ENCODE measurements around the gene BBS5.

DNA sequence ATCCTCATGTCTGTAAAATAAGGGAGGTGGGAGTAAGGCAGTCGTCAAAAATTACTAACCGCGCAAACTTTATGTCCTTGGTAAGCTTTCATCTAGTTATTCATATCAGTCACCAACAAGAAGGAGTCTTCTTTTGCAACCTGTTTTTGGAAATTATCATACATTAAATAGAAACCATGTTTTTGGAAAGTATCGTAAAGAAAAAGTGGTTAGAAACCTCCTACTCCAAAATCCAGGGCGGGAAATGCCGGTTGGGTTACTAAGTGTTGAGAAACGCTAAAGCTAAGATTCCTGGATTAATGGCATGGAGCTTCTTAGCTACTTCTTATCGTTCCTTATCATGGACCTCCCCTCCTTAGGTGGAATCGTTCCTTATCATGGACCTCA lies 778 bp downstream of the BBS5 start:
- TF ChIP-seq STAT1 (IDR thresholded peaks at IDR 0.05; ENCODE audit: unreplicated experiment) (no peak), ZNF331 (CRISPR knock-in tag; IDR thresholded peaks at IDR 0.05; ENCODE audit: low read depth) (no peak), POLR2AphosphoS5 (IDR thresholded peaks at IDR 0.05; ENCODE audit: low read depth) (no peak), EZH2phosphoT487 (IDR thresholded peaks at IDR 0.05; ENCODE audit: unreplicated experiment) (no peak)
- TF ChIP-seq, protein P1, sequence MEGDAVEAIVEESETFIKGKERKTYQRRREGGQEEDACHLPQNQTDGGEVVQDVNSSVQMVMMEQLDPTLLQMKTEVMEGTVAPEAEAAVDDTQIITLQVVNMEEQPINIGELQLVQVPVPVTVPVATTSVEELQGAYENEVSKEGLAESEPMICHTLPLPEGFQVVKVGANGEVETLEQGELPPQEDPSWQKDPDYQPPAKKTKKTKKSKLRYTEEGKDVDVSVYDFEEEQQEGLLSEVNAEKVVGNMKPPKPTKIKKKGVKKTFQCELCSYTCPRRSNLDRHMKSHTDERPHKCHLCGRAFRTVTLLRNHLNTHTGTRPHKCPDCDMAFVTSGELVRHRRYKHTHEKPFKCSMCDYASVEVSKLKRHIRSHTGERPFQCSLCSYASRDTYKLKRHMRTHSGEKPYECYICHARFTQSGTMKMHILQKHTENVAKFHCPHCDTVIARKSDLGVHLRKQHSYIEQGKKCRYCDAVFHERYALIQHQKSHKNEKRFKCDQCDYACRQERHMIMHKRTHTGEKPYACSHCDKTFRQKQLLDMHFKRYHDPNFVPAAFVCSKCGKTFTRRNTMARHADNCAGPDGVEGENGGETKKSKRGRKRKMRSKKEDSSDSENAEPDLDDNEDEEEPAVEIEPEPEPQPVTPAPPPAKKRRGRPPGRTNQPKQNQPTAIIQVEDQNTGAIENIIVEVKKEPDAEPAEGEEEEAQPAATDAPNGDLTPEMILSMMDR (conservative IDR thresholded peaks at IDR 0.05; ENCODE audit: low read depth in 2 of 2), result no peak
- TF ChIP-seq, protein P2, sequence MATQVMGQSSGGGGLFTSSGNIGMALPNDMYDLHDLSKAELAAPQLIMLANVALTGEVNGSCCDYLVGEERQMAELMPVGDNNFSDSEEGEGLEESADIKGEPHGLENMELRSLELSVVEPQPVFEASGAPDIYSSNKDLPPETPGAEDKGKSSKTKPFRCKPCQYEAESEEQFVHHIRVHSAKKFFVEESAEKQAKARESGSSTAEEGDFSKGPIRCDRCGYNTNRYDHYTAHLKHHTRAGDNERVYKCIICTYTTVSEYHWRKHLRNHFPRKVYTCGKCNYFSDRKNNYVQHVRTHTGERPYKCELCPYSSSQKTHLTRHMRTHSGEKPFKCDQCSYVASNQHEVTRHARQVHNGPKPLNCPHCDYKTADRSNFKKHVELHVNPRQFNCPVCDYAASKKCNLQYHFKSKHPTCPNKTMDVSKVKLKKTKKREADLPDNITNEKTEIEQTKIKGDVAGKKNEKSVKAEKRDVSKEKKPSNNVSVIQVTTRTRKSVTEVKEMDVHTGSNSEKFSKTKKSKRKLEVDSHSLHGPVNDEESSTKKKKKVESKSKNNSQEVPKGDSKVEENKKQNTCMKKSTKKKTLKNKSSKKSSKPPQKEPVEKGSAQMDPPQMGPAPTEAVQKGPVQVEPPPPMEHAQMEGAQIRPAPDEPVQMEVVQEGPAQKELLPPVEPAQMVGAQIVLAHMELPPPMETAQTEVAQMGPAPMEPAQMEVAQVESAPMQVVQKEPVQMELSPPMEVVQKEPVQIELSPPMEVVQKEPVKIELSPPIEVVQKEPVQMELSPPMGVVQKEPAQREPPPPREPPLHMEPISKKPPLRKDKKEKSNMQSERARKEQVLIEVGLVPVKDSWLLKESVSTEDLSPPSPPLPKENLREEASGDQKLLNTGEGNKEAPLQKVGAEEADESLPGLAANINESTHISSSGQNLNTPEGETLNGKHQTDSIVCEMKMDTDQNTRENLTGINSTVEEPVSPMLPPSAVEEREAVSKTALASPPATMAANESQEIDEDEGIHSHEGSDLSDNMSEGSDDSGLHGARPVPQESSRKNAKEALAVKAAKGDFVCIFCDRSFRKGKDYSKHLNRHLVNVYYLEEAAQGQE (IDR thresholded peaks at IDR 0.05; ENCODE audit: unreplicated experiment), result no peak

All from GM23338 (cell line).